ENCODE results near the gene LIMS4.
"Not testable (repeated sequence)": the region's sequence is repeated elsewhere in the genome, so short reads cannot be mapped to it uniquely, and the experiment has no call there.

The LIMS4 gene, protein sequence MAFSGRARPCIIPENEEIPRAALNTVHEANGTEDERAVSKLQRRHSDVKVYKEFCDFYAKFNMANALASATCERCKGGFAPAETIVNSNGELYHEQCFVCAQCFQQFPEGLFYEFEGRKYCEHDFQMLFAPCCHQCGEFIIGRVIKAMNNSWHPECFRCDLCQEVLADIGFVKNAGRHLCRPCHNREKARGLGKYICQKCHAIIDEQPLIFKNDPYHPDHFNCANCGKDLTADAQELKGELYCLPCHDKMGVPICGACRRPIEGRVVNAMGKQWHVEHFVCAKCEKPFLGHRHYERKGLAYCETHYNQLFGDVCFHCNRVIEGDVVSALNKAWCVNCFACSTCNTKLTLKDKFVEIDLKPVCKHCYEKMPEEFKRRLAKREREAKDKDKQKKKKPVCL

DNA sequence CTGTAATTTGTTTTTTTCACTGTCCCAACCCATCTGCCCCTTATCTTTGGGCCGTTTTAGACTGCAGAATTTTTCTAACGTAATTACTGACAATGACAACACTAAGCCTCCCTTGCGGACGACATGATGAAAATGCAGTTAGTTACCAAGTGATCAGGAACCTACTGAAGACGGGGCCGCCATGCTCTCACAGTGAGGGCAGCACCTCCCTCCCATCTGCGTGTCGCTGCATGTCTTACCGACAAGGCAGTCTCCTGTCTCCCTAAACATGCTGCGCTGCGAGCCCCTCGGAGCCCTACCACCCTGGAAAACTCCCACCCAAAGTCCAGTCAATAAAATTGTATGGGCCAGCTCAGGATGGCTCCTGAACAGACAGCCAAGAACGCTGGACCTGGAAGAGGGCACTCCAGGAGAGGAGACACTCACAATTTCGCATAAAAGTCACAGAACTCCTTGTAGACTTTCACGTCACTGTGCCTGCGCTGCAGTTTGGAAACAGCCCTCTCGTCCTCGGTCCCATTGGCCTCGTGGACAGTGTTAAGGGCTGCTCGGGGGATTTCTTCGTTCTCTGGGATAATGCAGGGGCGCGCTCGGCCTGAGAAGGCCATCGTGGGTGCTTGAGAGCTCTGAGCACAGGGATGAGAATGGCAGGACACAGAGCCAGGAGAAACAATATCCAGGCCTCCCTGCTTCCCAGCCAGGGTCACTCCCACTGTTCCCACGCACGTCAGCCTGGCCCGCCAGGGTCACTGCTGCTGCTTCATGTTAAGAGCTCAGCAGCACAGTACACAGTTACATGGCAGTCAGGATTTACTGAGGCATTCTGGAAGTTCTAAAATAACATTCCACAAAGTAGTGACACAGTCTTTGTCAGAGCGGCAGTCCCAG, at the start of gene LIMS4:
Gene LIMS4 (minus strand): TSS at position 646 of the 888 bp plus-strand sequence. CDS start 38 bp downstream, at position 608.
- not testable (repeated sequence) for DNase-seq

DNA sequence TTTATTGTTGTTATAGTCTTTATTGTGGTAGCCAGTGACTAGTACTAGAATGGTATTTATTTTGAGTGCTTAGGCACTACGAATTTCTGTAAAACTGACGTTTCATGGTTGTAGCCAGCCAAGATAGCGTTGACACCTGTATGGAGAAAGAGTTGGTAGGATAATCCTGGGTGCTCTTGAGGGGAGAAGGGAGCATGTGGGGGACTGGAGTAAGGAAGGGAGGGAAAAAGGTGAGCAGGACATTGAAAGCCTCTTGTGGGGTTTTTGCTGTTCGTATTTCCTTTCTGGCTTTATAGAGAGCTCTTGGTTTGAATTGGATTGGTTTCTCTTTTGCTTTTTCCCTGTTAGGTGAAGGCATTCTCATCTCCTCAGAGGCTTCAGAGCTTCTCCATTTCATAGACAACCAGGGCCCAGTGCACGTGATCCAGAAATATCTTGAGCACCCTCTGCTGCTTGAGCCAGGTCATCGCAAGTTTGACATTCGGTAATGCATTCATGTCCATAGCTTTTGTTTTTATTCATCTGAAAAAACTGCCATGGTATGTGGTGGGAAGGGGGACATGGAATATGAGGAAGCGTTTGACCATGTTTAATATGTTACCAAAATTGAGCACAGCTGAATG, 27.2 kb upstream of the LIMS4 start:
- DNase-seq = not testable (repeated sequence)

DNA sequence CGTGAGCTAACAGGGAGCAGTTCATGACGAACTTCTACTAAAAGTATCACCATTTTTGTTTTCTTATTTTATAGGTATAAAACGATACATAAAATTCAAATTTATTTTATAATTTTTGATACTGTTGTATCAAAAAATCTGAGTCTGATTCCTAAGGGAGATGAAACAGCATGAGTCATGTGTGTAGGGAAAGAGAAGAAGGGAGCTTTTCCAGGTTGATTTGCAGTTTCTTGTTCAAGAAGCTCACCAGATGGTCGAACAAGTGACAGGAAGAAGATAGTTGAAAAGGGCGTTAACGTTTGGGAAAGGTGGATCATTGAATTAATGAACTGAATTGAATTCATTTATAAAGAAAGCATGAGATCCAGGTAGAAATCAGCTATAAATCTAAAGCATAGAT, 23.4 kb upstream of the LIMS4 start:
- DNase-seq = not testable (repeated sequence)

DNA sequence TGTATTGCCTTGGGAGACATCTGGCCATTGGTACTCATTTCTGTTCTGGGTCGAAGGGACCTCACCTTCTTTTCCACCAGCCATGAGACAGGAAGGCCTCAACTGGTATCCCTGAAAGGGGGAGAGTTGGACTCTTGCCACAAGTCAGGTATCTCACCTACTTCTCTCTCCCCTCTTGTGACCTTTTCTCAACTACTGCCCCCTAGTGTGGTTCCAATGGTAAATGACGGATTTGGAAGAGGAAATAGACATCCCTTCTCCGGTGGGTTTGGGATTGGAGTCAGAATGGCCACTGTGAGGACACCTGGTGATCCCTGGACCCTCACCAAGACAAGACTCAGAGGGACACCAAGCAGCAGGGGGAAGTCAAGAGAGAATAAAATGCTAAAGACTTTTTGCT, 21.9 kb upstream of the LIMS4 start:
- not testable (repeated sequence) for DNase-seq

DNA sequence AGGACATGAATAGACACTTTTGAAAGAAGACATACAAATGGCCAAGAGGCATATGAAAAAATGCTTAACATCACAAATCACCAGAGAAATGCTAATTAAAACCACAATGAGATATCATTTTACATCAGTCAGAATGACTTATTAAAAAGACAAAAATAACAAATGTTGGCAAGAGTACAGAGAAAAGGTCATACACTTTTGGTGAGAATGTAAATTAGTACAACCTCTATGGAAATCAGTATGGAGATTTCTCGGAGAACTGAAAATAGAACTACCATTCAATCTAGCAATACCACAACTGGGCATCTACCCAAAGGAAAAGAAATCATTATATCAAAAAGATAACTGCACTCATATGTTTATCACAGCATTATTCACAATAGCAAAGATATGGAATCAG, 16.4 kb upstream of the LIMS4 start:
- DNase-seq = not testable (repeated sequence)

DNA sequence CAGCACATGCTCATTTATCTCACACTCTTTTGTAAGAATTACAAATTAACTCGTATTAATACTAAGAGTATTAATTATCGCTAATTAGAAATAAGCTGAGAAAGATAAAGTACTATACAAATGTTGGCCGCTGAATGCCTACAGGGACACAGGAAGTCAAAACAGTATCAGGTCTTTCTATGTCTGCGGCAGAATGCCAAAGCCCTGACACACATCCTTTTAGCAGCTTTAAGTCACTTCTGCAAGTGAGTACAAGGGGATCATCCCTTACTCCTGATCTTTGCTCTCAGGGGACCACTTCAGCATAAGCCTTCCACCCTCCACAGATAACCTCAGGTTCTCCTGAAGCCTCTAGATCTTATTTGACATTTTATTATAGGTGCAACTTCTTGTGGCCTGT, 10.1 kb upstream of the LIMS4 start:
- DNase-seq = not testable (repeated sequence)

DNA sequence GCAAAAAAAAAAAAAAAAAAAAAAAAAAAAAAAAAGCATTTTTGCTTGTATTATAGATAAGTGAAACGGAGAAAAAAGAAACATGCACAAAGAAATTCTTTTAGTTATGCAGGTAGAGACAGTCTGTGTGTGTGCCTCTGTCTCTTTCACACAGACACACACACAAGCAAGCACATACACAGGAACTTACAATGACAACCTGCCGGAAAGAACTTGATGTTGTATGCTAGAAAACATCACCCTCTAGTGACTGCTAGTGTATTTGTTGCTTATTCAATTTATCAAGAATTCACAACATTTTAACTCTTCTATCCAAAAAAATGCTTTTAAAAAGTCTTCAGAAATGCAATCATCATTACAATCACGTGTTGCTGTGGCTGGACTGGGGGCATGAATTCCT, 8.6 kb upstream of the LIMS4 start:
- DNase-seq = not testable (repeated sequence)

DNA sequence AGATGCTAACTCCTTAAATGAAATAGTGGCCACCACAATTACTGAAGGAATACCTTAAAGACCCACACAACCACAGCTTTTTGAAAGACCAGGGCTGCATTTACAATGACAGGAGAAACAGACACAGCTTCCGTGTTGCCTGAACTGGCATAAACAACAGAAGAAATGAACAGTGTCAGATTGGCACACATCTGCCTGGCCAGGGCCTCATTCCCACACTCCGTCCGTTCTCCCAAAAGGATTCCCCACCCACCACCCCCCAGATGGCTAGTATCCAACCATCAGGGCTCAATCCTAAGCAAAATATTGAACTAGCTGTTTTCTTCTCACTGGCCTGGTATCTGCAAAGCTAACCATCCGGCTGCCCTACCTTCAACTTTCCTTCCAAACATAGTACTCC, 7.5 kb upstream of the LIMS4 start:
- DNase-seq = not testable (repeated sequence)

DNA sequence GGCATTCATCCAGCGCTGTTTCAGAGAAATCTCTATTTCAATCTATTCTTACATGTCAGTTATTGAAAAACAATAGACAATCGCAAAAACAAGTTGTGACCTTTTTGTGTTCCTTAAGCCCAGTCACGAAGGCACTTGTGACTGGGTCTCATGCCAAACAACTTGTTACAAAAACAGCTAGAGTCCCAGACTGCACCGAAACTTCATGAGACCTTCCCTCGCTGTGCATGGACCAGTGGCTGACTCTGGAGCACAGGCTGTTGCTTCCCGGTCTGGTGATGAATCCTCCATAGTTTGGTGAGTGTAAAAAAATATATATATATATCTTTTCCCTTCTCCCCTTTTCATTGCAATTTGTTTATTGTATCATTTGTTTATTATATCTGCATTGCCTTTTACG, 4.8 kb upstream of the LIMS4 start:
- not testable (repeated sequence) for DNase-seq

DNA sequence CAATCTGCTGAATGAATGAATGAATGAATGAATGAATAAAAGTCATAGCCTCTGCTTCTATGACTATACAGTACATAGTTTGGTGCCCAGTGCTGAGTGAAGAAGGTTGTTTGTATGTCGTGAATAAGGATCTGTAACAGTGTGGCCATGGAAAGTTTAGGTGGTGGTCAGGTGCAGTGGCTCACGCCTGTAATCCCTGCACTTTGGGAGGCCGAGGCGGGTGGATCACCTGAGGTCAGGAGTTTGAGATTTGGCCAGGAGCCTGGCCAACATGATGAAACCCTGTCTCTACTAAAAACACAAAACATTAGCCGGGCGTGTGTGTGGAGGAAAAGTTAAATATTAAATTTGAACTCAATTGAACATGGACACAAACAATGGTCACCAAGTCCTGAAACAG, 4.3 kb upstream of the LIMS4 start:
- not testable (repeated sequence) for DNase-seq

DNA sequence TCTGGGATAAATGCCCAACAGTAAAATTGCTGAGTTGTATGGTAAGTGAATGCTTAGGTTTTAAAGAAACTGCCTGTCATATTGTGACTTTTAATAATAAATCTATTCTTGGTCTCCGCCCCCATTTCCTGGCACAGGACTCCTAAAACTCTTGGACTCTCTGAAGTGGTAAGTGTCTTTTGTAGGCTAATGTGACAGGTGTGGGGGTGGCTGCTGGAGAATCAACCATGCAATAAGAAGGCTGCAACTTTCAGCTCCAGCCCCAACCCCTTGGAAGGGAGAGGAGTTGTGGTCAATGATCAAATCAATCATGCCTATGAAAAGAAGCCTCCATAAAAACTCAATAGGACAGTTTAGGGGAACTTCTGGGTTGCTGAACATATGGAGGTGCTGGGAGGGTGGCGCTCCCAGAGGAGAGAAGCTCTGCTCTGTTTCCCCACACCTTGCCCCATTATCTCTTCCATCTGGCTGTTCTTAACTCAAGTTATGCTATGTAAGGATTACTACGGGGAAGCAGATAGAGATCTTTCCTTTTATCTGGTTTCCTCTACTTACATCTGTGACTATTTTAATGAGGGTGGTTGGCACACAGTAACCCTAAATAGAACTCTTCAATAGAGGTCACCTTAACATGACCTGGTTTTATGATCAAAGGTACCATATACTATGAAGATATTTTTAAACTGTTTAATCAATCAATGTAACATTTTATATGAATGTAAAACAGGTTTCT, 3.2 kb upstream of the LIMS4 start:
- not testable (repeated sequence) for DNase-seq

DNA sequence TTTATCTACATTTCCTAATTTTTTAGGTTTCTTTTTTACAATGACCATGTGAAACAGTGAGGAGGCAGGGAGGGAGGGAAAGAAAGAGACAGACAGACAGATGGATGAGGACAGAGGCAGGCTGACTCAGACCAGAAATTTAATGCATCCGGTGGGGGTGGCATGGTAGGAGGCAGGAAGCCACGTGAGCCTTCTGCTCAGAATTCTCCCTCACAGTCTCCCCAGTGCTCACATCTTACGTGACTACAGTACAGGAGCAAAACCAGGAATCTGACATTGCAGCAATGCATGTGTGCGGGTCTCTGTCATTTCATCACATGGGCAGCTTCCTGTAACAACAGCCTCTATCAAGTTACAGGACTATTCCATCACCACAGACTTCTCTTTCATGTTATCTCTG, 2.3 kb upstream of the LIMS4 start:
- DNase-seq = not testable (repeated sequence)

DNA sequence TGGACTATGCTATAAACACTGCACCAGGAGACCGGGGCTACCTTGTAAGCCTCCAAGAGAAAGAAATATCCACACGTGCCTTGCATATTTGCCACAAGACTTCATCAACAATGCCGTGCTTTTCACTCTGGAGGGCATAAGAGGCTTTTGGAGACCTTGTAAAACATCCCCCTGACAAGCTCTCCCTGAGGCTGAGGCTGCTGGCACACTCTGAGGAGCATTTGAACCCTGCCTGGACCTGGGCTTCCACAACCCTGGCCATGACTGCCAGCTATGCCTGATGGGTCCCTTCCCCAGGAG, 393 bp upstream of the LIMS4 start:
- DNase-seq = not testable (repeated sequence)

DNA sequence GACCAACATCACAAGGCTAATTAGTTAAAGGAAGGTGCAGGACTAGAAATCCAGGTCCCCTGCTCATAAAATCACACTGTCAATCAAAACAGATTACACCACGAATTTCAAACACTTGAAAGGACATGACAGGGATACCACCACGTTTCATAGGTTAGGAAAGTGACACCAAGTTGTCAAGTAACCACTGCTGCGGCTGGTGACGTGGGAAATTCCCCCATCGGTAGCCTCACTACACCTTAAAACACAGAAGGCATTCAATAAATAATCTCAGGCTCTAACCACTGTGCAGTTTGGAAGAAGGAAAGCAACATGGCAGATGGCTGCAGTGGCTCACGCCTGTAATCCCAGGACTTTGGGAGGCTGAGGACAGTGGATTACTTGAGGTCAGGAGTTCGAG, 3.7 kb downstream of the LIMS4 start:
- not testable (repeated sequence) for DNase-seq

DNA sequence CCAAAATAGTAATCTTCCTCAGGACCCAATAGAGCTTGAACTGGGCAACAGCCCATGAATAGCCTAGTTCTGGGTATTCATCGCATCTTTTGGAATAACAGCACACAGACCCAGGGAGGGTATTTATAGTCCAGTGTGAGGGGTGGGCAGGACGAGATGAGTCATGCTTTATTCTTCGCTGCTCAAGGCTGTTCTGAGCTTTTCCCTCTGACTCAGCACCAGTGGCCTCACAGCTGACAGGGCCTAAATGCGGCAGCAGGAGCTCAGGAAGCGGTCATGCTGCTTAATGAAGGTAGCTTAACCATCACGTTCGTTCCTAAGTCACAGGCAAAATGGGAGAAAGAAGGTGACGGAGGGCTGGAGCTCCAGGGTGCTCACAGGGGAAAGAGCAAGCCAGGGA, 7.3 kb downstream of the LIMS4 start:
- not testable (repeated sequence) for DNase-seq

DNA sequence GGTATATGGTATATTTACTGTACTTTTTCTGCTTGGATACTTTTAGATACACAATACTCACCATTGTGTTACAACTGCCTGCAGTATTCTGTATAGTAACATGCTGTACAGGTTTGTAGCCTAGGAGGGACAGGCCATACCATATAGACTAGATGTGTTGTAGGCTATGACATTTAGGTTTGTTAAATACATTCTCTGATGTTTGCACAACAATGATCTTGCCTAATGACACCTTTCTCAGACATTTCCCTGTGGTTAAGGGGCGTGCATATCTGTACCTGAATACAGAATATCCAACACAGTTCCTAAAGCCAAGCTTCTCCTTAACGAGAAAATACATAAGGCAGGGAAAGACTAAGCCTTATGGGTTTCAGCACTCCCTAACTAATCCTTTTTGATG, 10.2 kb downstream of the LIMS4 start:
- not testable (repeated sequence) for DNase-seq

DNA sequence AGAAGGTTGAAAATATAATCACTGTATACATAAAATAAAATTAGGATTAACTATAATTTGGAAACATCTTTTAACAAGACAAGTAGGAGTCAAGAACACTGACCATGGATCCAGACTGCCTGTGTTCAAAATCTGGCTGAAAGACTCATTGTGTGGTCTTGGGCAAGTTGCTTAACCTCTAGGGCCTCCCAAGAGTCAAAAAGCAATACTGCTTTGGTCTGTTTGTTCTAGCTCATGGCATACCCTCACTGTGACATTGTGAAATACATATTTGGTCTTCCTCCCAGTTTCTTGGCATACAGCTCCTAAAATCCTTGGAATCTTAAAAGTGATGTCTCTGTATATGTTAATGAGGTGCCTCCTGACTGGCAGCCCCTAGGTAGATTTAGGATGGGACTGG, 12.3 kb downstream of the LIMS4 start:
- not testable (repeated sequence) for DNase-seq

DNA sequence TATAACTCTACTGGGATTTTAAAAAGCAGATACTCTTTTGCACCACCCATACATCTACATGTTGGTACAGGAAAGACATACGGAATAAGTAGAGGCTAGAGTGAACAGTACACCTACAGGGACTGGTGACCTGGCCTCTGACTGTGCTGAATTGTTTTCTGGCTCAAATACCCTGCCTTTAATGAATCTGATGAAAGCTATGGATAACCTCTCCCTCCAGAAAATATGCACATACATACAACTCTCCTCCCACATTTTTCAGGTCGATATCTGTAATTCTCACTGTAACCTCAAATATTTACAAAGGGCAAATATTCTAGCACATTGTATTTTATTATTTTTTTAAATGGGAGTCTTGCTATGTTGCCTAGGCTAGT, 15.4 kb downstream of the LIMS4 start:
- not testable (repeated sequence) for DNase-seq

DNA sequence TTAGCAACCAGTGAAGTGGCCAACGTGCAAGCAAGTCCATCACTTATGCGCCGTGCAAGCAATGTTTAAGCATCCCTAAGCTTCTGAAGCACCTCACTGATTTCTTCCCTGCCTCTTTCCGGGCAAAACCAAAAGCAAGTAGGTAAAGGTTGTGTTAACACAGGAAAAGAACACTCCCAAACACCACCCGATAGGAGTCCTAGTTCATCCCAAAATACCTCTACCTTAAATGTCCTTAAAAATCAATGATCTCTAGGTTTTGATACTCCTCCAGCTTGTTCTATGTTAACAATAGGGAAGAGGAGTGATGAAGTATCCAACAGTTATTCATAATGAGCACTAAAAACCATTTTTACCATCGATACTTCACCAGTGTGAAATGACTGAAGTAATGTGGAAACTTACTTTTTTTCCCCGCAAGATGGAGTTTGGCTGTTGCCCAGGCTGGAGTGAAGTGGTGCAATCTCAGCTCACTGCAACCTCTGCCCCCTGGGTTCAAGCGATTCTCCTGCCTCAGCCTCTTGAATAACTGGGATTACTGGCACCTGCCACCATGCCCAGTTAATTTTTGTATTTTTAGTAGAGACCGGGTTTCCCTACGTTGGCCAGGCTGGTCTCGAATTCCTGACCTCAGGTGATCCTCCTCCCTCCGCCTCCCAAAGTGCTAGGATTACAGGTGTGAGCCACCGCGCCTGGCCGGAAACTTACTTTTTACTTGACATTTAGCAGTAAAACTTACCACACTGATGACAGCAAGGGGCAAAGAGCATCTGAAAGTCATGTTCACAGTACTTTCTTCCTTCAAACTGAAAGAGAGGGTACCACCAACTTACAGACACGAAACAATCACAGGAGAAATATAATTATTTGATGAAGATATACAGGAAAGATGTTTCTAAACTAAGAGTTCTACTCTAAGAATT, 16.1 kb downstream of the LIMS4 start:
- not testable (repeated sequence) for DNase-seq

DNA sequence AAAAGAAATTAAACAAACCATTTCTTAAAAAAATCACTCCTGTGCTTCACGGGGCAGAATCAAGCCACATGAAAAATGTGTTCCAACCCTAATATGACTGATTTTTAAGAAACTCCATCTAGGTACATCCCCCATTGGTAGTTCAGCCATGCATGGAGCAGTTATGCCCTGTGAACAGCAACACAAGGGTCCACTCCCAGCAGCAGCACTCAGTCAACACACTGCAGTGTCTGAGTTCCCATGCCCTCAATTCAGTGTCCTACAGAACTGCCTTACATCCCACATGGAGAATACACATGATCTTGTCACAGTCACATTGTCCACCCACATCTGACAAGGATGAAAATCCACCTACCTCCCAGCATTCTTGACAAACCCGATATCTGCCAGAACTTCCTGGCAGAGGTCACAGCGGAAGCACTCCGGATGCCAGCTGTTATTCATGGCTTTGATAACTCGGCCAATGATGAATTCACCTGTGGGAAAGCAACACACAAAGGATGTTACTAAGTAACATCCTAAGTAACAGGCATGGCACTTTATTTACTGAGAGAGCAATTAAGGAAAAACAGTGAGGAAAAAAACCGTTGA, 17.4 kb downstream of the LIMS4 start:
- not testable (repeated sequence) for DNase-seq

DNA sequence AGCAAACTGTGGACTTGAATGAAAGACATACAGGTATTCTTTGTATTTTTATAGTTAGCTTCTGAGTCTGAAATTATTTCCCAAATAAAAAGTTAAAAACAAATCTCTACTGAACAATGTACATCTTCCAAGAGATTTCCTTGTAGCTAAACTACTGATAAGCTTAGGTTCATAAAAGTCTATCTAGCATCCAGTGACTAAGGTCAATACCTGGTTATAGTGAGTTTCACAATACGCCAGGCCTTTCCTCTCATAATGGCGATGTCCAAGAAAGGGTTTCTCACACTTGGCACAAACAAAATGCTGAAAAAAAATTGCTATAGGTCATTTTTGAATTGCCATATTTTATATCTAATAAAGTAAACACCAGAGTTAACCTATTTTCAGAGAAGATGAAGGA, 21.7 kb downstream of the LIMS4 start:
- not testable (repeated sequence) for DNase-seq

All from NCI-H1417 (cell line).